T-helper 22 cell (primary cell): Measurements from ENCODE around the gene MT1F.

ENCODE experiments used
- DNase-seq: peaks from one replicate; pipeline ENCODE4 v3.0.0-alpha.2; 2020; ENCODE audit warnings: low read depth

Gene MT1F

GRCh38 chr16:56700195-56700594 lies 42.4 kb downstream of the MT1F start:
- DNase-seq = no peak

DNA sequence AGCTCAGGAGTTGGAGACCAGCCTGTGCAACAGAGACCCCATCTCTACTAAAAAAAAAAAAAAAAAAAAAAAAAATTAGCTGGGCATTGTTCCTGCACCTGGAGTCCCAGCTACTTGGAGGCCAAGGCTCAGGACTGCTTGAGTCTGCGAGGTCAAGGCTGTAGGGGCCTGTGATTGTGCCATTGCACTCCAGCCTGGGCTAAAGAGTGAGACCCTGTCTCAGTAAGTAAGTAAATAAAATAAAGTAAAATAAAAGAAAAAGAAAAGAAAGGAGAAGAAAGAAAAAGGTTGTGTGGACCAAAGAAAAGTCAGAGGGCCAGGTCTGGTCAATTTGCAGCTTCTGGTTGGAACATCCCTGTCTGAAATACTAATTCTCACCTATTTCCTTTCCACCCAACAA lies 42.9 kb downstream of the MT1F start:
- no peak for DNase-seq

DNA sequence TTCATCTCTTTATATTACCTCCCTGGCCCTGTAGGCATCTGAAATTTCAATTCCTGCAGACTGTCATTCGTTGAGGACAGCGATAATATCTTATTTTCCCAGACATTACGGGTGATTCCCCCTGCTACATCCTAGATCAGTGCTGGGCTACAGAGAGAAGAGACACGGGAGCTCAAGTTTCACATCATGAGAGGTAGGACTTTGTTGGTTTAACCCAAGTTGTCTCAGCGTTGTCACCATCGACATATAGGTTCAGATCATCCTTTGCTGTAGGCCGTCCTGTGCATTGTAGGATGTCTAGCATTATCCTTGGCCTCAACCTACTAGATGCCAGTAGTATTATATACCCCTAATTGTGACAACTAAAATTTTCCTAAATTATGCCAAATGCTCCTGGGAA lies 43.8 kb downstream of the MT1F start:
- DNase-seq = no peak

GRCh38 chr16:56702836-56703235 lies 45.1 kb downstream of the MT1F start:
- no peak for DNase-seq
